ENCODE measurements around the gene LRG1. TPM values are rescaled to one million over a fixed set of nuclear protein-coding genes. Genes with fewer than 3 reads are reported as not detected.
"Not testable (repeated sequence)": the region's sequence is repeated elsewhere in the genome, so short reads cannot be mapped to it uniquely, and the experiment has no call there.

Gene LRG1
- total and polyA plus RNA-seq, 10 donors: 1.7 to 54.0 (median 12.3) TPM

GRCh38 chr19:4528843-4529242, 11.0 kb downstream of the LRG1 start:
- WGBS, 5 donors: 64 to 77% (median 70%) methylated on average over 5 to 15 of the region's 15 CpGs
- Histone ChIP-seq H3K9me3 (no peaks in the 10 kb centered on the region), H3K36me3 (no peaks in the 10 kb centered on the region), H3K4me3 (no peak overlapping the region), H3K27ac (no peak overlapping the region), H3K27me3 (replicated peaks in 1 of 7) (peaks cover 0 to 6% (median 0%) of the 10 kb centered on the region in 7 donors), H3K4me1 (peaks cover 0 to 23% (median 4%) of the 10 kb centered on the region in 6 donors)
- intact Hi-C loops (cut with DNase I; ENCODE audit: low total_unique reads): loop anchor here (10.0 kb wide), 1 partner anchor 264 kb away; no protein-coding TSS in a partner anchor
- DNase-seq: no peak
- no peak for TF ChIP-seq POLR2A (IDR thresholded peaks at IDR 0.05)
- TF ChIP-seq CTCF (IDR thresholded peaks at IDR 0.05 in 8 of 11, conservative IDR thresholded peaks at IDR 0.05 in 3 of 11): no peak
- no peak for TF ChIP-seq POLR2AphosphoS5 (IDR thresholded peaks at IDR 0.05)

- Histone ChIP-seq H3K4me1 (peaks cover 0 to 25% (median 4%) of the 10 kb centered on the region in 6 donors), H3K27me3 (replicated peaks in 1 of 7) (peaks cover 0 to 13% (median 0%) of the 10 kb centered on the region in 7 donors)
- not testable (repeated sequence) for H3K27ac ChIP-seq, H3K36me3 ChIP-seq, DNase-seq, H3K4me3 ChIP-seq, H3K9me3 ChIP-seq
- 84 to 93% (median 91%) methylated on average over 8 of the region's 8 CpGs for WGBS, 5 donors
- intact Hi-C loops (cut with DNase I; ENCODE audit: low total_unique reads): loop anchor here (10.0 kb wide), 1 partner anchor 263 kb away; no protein-coding TSS in a partner anchor
Measured at GRCh38 chr19:4527377-4527776, 12.5 kb downstream of the LRG1 start.

- Histone ChIP-seq H3K4me1 (peaks cover 0 to 18% (median 2%) of the 10 kb centered on the region in 6 donors), H3K27ac (peak overlapping the region in 2 of 8 donors; percentile 19 to 27), H3K27me3 (replicated peaks in 1 of 7) (peaks cover 0 to 23% (median 0%) of the 10 kb centered on the region in 7 donors), H3K36me3 (no peaks in the 10 kb centered on the region), H3K4me3 (peak overlapping the region in 2 of 8 donors; percentile 23 to 45), H3K9me3 (no peaks in the 10 kb centered on the region)
- intact Hi-C loops (cut with DNase I; ENCODE audit: low total_unique reads): loop anchor here (10.0 kb wide), 1 partner anchor 261 kb away; no protein-coding TSS in a partner anchor
- no peak for DNase-seq
- WGBS, 5 donors: 53 to 74% (median 55%) methylated on average over 19 to 23 of the region's 23 CpGs
- TF ChIP-seq POLR2A (IDR thresholded peaks at IDR 0.05) (no peak), CTCF (IDR thresholded peaks at IDR 0.05 in 8 of 11, conservative IDR thresholded peaks at IDR 0.05 in 3 of 11) (no peak), POLR2AphosphoS5 (IDR thresholded peaks at IDR 0.05) (peak in 1 of 3 donors; percentile 5)
Measured at GRCh38 chr19:4525563-4526002, 14.3 kb downstream of the LRG1 start.

GRCh38 chr19:4524808-4525562, 14.9 kb downstream of the LRG1 start:
- Histone ChIP-seq H3K4me3 (peak overlapping the region in 2 of 8 donors; percentile 23 to 45), H3K9me3 (no peaks in the 10 kb centered on the region), H3K36me3 (no peaks in the 10 kb centered on the region), H3K27ac (peak overlapping the region in 2 of 8 donors; percentile 19 to 27), H3K4me1 (peaks cover 0 to 18% (median 2%) of the 10 kb centered on the region in 6 donors), H3K27me3 (replicated peaks in 1 of 7) (peaks cover 0 to 23% (median 0%) of the 10 kb centered on the region in 7 donors)
- peak; percentile 90 for DNase-seq
- 65 to 70% (median 69%) methylated on average over 23 of the region's 23 CpGs for WGBS, 5 donors
- intact Hi-C loops (cut with DNase I; ENCODE audit: low total_unique reads): loop anchor here (10.0 kb wide), 1 partner anchor 260 kb away; no protein-coding TSS in a partner anchor
- TF ChIP-seq POLR2AphosphoS5 (IDR thresholded peaks at IDR 0.05): no peak
- TF ChIP-seq CTCF (IDR thresholded peaks at IDR 0.05 in 8 of 11, conservative IDR thresholded peaks at IDR 0.05 in 3 of 11): peak; percentile 42 to 90 (median 70)

Data from spleen (tissue), 11 donors.